Activated effector memory CD4-positive, alpha-beta T cell treated with Interleukin-2 at 50 U/mL for 16 hours (primary cell): ENCODE measurements around the gene CEPT1.
A peak's percentile ranks its signal among the peaks of the same experiment; 100 is the strongest.

ENCODE experiments used
- DNase-seq: peaks from one replicate; pipeline ENCODE4 v3.0.0-alpha.2; 2020

Gene CEPT1

DNA sequence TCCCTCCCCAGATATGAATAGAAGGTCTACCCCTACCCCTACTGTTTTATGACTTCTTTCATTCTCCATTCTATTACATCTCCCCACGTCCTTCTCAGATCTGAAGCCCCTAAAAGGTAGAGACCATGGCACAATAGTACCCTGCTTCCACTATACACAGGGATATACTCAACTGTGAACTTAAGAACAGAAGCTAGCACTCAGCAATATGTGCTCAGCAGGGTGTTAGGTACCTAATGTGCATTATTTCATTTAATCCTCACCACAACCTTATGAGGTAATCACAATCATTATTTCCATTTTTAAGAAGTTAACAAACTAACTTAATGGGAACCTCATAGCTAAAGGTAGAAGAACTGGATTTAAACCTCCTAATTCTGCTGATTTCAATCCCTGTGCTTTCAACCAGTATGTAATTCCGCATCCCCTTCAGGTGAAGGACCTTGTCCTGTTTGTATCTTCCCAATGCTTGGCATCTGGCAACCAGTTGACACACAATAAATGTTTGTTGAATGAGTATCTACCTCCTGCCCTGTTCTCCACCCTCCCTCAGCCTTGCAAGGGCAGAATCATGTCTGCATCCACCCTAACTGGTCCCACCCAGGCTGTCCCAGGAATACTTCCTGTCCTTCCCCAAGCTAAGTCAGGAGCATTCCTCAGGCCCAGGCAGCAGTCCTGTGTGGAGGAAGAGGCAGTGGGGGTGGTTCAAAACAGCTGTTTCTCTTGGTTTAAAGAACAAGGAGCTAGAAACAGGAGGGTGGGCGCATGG lies 53.9 kb downstream of the CEPT1 start:
- no peak for DNase-seq

DNA sequence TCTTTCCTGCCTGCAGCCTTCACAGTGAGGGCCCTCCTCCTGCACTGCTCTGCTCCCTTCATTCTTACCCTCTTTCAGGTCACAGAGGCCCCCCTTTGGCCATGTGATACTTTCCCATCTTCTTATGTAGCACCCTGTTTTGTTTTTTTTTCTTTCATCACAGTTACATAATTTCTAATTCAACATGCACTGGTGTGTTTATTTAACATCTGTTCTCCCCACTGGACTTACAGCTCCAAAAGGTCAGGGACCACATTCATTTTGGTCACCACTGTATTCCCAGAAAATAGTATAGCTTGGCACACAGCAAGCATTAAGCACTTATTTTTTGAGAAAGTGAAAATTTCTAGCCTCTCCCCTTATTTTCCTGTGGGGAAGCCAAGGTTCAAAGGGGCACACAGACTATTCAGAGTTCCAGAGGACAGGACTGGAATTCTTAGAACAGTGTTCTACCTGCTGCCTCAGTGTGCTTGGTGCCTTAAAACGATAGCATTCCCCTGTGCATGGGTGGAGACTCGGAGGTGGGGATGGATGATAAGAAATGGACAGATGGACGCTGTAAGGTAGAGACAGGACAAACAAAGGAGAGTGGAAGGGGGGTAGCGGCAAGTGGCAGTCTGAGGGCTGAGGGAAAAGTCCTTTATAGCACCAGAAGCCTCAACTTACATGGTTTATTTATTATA lies 55.1 kb downstream of the CEPT1 start:
- no peak for DNase-seq

DNA sequence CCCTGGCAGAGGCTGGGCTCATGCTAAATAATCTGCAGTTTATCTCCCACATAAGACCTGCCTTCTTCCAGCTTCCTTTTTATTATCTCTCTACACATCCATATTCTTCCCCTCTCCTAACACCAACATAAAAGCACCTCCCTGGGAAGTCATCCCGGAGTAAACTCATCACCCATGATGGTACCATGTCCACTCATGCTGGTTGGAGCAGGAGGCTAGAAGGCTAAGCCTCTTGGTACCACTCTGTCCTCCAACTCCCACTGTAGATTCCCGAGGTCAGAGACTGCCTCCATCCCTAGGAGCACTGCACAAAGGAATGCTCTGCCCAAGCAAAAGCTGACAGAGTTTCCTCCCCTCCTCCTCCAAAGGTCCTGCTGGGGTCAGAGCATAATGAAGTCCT lies 56.2 kb downstream of the CEPT1 start:
- no peak for DNase-seq

DNA sequence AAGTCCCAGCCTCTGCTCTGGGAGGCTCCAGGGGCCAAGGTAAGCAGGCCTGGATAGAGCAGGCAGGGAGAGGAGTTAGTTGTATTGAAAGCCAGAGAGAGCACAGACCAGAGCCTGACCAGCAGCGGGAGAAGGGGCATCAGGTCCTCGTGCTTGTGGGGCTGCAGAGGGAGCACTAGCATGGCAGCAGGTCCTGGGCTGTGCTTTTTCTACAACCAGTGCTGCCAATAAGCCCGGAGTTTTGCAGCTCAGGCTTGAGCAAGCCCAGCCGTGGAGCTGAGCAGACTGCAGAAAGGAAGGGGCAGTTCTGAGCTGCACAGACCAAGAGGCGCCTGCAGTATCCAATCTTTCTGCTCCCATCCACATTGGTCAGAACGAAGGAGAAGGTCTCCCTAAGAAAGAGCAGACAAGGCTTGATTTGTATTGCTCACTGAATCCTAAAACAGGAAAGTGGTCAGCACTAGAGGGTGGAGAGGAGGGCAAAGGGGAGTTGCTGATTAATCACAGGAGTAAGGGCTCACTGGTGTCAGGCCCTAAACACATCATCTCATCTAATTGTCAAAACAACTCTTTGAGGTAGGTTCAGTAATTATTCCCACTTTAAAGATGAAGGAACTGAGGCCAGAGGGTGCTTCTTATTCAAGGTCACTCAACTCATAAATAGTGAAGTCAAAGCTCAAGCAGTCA lies 57.7 kb downstream of the CEPT1 start:
- DNase-seq, result peak; percentile 67

DNA sequence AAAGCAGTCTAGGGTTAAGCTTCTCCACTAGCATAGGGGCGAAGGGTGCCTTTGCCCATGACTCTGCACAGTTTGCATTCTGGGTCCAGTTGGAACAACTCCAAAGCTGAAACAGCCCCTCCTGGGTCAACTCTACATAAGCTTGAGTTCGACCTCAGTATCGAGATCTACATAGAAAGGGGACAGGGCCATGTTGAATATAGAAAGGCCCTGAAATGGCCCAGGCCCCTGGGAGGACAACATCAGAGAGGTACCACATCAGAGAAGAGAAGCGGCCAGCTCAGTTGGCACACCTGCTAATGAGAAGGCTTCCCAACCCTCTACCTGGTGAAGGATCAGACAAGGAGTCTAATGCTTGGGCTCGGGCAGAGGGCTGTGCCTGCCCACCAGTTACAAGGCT lies 58.8 kb downstream of the CEPT1 start:
- no peak for DNase-seq

DNA sequence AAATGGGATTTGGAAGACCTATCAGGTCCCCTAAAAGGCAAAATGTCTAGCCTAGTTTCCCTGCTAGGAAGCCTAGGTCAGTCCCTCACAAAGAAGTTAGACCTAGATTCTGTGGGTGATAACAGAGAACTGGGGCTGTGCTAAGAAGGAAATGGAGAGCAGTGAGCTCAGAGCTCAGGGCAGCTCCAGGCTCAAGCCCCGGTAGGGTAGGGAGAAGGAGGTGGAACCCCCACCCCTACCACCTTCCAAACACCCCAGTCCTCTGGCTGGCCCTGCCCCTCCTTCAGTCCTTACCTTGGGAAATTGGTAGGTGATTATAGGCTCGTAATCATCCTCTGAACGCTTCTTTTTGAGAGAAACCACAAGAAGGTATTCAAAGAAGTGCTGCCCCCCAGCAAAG lies 59.3 kb downstream of the CEPT1 start:
- DNase-seq, result no peak

DNA sequence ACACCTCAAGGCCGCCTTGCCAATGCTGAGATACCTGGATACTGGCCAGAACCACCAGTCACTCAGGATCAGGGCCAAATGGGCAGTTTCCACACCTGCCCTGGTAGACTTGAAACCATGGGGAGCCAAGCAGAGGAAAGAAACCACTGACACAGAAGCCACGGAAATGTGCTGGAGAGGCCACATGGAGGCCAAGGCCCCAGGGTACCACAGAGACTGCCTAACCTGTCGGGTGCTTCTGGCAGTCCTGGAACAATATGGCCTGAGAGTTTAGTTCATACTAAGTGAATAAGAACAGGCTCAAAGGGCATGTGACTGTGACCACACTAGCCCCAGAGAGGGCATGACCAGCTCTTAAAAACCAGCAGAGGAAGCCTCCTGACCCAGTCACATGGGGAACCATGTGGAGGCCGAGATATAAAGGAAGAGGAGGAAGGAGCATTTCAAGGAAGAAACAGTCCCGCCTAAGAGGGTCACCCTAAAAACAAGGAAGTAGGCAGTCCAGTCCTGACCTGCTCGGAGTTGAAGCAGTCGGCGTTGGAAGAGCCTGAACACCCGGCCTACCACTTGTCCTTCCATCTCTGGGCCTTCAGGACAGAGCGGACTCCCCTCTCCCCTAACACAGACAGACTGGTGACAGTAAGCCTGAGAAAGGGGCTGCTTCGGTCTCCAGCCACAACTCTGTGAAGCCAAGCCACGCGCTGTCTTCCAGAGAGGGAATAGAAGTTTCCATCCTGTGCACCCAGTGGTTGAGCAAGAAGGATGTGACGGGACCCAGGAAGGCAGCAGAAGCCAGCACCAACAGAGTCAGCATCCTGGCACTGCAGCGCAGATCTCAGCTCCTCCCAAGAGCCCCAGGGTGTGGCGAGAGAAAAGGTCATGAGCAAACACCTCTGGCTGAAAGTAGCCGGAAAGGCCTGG lies 60.1 kb downstream of the CEPT1 start, which contains the start of gene DENND2D:
Gene DENND2D (minus strand): TSS at position 766 of the 921 bp plus-strand sequence. CDS start 187 bp downstream, at position 579.
- DNase-seq, result peak; percentile 51

DNA sequence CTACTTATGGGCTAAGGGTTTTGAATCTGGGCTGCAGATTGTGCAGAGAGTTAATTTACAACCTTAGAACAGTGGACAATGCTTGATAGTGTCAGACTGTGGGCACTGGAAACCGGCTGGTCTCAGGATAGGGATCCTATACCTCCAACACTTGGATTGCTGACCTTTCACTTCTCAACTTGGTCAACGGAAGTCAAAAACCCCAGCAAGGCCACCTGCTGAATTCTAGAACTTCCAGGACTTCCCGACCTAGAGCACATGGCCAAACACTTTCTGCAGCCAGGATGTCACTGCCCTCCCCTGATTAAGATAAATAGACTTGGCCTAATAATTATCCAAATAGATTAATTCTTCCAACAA lies 60.8 kb downstream of the CEPT1 start:
- DNase-seq, result no peak

DNA sequence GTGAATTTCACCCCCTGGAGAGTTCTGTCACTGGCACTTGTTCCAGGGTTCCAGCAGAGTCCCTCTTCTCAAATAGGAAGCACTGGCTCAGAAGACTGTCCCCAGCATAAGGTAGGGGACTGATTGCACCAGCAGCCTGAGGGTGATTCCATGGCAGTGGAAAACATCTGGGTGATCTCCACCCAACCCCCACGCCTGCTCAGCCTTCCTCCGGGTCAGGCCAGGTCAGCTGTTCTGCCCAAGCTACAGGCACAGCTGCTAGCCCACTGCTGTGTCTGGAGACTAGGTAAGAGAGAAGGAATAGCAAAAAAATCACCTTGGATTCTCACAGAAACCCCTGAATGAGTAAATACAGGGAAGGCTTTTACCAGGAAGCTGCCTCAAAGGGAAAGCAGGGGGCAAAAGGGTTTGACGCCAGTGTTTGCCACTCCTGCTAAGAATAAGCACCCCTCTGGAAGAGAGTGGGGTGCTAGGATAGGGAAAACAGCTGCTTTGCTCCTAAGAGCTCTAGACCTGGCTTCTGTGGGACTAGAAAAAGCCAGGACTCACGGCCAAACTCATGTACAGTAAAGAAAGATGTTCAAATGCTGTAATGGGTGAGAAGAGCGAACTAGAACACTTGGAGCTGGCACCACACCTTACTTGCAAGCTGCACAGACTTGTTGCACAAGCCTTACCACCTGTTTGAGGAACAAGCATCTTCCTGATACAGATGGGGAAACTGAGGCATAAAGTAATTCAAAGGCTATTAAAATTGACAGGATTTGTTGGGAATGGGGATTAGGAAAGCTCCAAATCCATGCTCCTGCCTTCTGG lies 61.5 kb downstream of the CEPT1 start:
- DNase-seq, result no peak

DNA sequence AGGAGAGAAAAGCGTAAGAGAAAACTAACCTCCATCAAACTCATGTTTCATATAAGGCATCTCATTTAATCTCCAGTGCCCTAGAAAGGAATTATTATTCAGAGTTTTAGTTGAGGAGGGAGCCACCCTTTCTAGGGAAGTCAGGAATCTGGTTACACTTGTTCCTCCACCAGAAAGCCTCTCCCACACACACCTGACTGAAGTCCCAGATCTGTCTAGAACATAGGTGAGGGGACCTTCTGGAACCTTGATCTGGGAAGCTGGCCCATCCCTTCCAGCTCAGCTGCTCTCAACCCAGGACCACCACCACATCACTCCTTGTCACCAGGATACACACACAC lies 62.3 kb downstream of the CEPT1 start:
- no peak for DNase-seq

DNA sequence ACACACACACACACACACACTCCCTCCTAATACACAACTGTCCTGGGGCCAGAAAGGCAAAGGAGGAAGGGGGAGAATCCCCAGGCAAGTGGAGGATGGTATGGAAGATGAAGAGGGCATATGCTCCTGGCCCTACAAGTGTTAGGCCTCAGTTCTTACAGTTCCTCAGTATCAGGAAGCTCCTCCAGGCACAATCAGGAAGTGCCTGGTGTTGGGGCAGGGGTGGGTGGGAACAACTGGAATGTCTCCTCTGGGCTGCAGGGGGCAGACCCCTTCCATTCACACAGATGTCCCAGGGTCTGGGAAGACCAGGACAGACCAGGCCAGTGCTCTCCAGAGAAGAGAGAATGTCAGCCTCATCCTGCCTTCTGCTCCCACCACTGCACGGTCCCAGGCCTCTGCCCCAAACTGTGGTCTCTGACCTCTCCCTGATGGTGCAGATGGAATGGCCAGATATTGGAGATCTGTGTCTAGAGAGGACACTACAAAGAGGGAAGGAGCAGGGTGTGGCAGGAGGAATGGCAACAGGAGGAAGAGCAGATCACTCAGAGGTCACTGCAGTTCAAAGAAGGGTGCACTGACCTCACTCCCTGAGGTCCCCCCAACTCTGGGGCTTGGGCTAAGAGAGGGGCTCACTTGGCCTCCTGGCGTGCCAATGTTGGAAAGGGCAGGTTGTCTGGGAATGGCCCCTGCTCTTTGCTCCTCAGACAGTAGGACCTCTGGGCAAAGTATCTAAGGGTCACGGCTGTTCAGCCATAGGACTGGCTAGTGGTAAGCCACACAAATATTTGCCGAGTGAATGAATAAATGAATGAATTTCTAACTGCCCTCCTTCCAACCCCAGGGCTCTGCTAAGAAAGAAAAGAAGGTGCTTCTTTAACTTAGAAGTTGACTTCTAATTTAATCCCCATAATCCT lies 62.9 kb downstream of the CEPT1 start:
- no peak for DNase-seq

DNA sequence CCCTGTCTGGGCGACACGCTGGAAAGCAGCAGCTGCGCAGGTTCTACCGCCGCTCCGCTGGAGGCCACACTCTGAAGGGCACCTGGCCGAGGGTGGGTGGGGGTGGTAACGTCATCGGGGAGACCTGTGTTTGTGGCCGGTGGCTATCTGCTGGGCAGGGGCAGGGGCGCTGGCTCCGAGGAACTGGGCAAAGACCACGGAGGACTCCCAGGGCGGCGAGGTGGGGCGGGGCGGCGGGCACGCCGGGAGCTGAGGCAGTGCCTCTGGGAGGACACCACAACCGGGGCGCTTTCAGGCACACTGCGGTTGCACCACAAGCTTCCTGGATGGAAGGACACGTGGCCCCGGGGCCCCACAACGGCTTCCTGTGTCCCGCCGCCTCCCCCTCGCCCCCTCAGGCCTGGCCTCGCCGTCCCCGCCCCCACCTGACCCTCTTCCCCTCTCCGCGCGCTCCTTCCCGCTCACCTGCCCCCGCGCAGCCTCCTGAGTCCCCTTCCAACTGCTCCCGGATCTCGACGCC lies 63.7 kb downstream of the CEPT1 start:
- peak; percentile 84 for DNase-seq

DNA sequence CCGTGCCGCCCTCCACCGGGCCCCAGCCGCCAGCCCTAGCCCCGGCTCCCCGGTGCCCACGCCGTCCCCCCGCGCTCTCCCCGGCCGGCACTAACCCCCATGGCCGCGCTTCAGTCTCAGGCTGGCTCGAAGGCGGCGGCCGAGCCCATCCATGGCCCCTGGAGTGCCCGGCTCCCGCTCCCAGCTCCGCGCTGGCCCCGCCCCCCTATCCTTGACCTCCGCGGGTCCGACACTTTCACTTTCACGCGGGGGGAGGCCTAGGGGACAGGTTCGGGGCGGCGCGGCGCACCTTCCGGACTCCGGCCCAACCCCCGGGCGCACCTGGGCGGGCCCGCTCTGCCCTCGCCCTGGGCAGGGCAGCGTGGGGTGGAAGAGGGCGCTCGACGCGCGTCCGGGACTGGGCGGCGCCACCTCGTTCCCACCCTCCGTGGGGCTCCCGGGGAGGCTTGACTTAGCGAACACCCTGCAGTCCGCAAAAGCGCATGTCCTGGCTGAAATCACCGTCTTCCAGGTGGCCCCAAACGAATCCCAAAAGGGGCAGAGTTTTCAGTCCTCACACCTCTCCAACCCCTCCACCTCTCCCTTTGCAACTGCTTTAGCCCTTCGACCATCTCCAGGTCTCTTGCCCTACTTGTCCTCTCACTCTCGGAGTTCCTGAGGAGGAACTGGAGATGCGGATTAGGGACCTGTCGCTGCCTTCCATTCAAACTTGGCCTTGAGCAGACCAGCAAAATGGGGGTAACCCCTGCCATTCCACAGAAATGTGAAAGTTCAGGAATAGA lies 64.4 kb downstream of the CEPT1 start:
- peak; percentile 65 for DNase-seq

DNA sequence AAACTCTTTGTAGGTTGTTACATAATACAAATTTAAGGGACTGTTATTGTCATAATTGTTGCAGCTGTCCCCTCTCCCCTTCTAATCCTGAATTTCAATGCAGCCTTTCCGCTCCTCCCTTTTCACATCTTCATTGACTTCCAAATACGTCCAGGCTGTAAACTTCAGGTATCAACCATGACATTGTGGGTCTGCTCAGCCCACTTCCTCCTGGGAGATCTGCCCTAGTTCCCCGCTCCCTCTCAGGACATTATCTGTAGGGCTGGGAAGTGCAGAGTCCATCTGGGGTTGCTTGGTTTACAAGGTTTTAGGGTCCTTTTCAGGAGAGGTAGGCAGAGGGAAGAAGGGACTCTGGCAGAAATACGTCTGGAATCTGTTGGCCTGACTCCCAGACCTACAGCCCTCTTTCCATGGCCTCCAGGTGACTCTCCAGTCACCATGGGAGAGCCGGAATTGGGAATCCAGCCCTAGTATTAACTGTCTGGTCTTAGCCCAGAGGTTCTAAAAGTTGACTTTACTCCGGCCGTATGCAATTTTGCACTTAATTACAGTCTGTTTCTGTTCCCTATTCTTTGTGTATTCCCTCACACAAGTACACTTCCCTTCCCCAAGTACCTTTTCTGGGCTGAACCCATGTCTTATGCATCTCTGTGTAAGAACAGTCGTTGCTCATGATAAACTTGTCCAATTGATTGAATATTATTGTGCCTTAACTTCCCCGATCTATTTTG lies 65.1 kb downstream of the CEPT1 start:
- DNase-seq, result no peak

DNA sequence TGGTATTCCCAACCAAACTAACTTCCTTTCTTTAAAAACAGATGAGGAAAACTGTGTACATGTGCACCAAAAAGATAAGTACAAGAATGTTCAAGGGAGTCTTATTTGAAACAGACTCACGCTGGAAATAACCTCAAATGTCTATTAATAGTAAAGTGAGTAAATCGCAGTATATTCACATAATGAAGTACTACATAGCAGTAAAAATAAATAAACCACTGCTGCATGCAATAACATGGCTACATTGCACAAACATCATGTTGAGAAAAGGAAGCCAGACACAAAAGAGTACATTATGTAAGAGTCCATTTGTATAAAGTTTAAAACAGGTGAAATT lies 65.7 kb downstream of the CEPT1 start:
- no peak for DNase-seq

DNA sequence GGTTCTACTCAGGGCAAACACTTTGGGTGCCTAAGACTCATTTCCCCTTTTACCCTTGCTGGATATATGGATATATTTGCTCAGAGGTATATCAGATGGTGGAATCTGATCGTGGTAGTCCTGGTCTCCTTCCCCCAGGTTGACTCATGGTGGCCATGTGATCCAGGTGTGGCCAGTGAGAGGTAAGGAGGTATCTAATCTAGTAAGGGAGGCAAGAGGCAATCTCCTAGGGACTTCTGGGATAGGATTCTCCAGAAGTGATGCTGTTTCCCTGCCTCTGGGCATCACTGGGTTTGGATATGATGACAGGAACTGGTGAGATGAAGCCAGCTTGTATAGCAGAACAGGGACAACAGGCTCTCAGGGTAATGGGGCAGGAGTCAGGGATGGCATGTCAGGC lies 68.9 kb downstream of the CEPT1 start:
- DNase-seq, result no peak

DNA sequence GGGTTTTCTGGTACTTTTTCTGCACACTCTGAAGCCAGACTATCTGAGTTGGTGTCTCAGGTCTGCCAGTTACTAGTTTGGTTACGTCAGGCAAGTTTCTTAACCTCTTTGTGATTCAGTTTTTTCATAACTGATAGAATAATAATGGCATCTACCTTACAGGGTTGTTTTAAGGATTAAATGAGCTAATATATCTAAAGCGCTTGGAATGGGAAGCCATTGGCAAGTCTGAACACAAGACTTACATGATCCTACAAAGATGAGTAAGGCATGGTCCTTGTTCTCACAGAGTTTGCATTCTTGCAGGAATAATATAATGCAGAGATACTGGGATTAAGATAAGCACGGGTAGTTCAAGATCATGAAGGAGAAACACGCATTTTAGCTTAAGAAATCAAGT lies 69.6 kb downstream of the CEPT1 start:
- DNase-seq, result no peak

DNA sequence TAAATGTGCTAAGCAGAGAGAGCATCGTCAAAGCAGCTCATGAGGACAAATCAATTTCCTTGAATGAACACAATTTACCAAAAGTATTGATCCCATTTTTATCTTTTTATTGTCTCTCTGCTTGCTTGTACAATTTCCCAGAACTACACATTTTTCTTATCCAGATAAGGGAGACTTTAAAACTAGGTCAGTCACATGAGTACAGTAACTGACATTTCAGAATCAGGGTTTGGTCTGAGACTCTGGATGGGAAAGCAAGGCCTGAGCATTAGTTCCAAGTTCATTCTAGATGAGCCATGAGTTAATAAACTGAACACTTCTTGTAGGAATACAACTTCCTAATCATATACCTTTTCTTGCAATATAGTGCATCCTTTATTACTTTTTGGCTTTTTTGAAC lies 71.9 kb downstream of the CEPT1 start:
- no peak for DNase-seq

DNA sequence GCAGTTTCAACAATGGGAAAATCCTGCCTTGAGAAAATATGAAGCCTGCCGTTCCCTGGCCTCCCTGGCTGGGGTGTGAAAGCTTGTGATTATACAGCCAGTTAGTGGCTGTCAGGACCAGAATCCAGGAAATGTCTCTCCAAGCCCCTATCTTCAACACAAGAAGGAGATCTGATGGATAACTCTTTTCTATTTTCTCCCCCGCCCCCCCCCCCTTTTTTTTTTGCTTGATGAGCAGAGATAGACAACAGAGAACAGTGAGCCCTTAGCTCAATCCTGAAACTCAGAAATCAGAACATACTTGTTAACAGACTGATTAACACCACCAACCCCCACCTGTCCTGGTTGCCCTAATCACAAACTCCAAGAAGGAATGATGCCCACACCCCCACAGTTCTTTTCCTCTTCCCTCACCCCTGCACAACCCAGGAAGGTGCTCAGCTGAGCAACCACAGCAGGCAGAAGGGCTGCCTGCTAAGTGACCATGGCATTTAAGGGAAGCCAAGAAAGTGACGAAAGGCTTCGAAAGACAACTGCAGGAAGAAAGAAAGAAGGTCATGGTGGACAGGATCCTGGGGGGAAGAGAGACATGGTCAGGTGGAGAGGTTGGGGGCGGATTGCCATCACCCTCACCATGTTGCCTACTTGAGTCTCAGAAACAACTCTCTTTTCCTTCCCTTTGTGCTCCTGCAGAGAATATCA lies 72.8 kb downstream of the CEPT1 start:
- no peak for DNase-seq
